HepG2 (cell line): ENCODE data around the gene BCL2L2. TPM values are rescaled to one million over a fixed set of nuclear protein-coding genes. Genes with fewer than 3 reads are reported as not detected.
A peak's percentile ranks its signal among the peaks of the same experiment; 100 is the strongest.

ENCODE experiments used
- AHDC1 ChIP-seq: sonication (generic); formaldehyde crosslinking; IDR thresholded peaks from 2 replicates; pipeline ENCODE4 v1.5.1; 2020; ENCODE audit warnings: mild to moderate bottlenecking, missing genetic modification reagents, borderline replicate concordance
- AKAP8 ChIP-seq: sonication (generic); formaldehyde crosslinking; IDR thresholded peaks from 2 replicates; pipeline ENCODE4 v1.5.1; 2020; ENCODE audit warnings: mild to moderate bottlenecking, missing genetic modification reagents
- CEBPZ ChIP-seq: IDR thresholded peaks from 2 replicates; pipeline ENCODE4 v1.6.1; 2012; ENCODE audit warnings: low read length, improper control_type of control experiment
- CSRNP2 ChIP-seq: sonication (generic); formaldehyde crosslinking; conservative IDR thresholded peaks from 2 replicates; pipeline ENCODE4 v1.8.0; 2022; ENCODE audit warnings: low read depth, missing genetic modification reagents
- GATA4 ChIP-seq: sonication (generic); IDR thresholded peaks from 2 replicates; pipeline ENCODE4 v1.6.1; 2016; ENCODE audit warnings: antibody characterized with exemption, low read depth, borderline replicate concordance
- HINFP ChIP-seq: sonication (generic); formaldehyde crosslinking; IDR thresholded peaks from 2 replicates; pipeline ENCODE4 v1.4.0; 2020; ENCODE audit warnings: low read depth, mild to moderate bottlenecking, missing genetic modification reagents
- RBAK ChIP-seq: sonication (generic); formaldehyde crosslinking; IDR thresholded peaks from 2 replicates; pipeline ENCODE4 v1.5.1; 2020; ENCODE audit warnings: mild to moderate bottlenecking, missing genetic modification reagents
- TAF1 ChIP-seq: sonication (generic); formaldehyde crosslinking; IDR thresholded peaks from 2 replicates; pipeline ENCODE4 v1.4.0; 2020; ENCODE audit warnings: missing genetic modification reagents
- TCF12 ChIP-seq, 2 experiments: fragments of 450-650 bp in 1 of 2; sonication (generic) in 1 of 2; formaldehyde crosslinking in 1 of 2; IDR thresholded peaks; 2 replicates each; pipeline versions ENCODE4 v1.6.1 to v1.8.0; 2017 to 2022; ENCODE audit warnings: antibody characterized with exemption in 1 of 2, mild to moderate bottlenecking in 1 of 2, missing genetic modification reagents in 1 of 2, moderate library complexity in 1 of 2
- ZFAT ChIP-seq: sonication (generic); formaldehyde crosslinking; conservative IDR thresholded peaks from 2 replicates; pipeline ENCODE4 v1.8.1; 2023; ENCODE audit warnings: missing genetic modification reagents, inconsistent platforms
- ZFP90 ChIP-seq: sonication (generic); formaldehyde crosslinking; IDR thresholded peaks from 2 replicates; pipeline ENCODE4 v1.8.0; 2022; ENCODE audit warnings: missing genetic modification reagents, mild to moderate bottlenecking, inconsistent platforms, borderline replicate concordance
- ZMYM3 ChIP-seq: sonication (generic); formaldehyde crosslinking; IDR thresholded peaks from 2 replicates; pipeline ENCODE4 v1.5.1; 2020; ENCODE audit warnings: mild to moderate bottlenecking, missing genetic modification reagents
- ZNF501 ChIP-seq: sonication (generic); formaldehyde crosslinking; IDR thresholded peaks from 2 replicates; pipeline ENCODE4 v1.5.1; 2020; ENCODE audit warnings: mild to moderate bottlenecking, moderate library complexity, missing genetic modification reagents
- ZNF510 ChIP-seq: sonication (generic); formaldehyde crosslinking; IDR thresholded peaks from 2 replicates; pipeline ENCODE4 v1.4.0; 2020; ENCODE audit warnings: low read depth, mild to moderate bottlenecking, missing genetic modification reagents
- ZNF674 ChIP-seq: sonication (generic); formaldehyde crosslinking; IDR thresholded peaks from 2 replicates; pipeline ENCODE4 v1.5.0; 2020; ENCODE audit warnings: low read depth, mild to moderate bottlenecking, missing genetic modification reagents
- polyA plus RNA-seq, 8 experiments: library from polyadenylated mRNA; depleted of rRNA in 3 of 8; stranded (reverse) in 7 of 8; unstranded in 1 of 8; fragments of >200 nt; fragmentation: Illumina TruSeq in 4 of 8; extraction: Trizol in 4 of 8; gene quantifications; 2 replicates each; pipeline versions ENCODE4 v1.2.1 to v1.2.3, GENCODE V29; 2011 to 2016; ENCODE audit warnings: low read depth in 4 of 8, missing spikeins in 1 of 8, mixed read lengths in 1 of 8; ENCODE audit not compliant: insufficient read depth in 1 of 8
- total RNA-seq, 5 experiments: library from RNA; depleted of rRNA; stranded (reverse); fragments of >200 nt; fragmentation: Illumina TruSeq; extraction: Trizol; gene quantifications; 2 replicates each; pipeline ENCODE4 v1.2.3, GENCODE V29; 2016; ENCODE audit warnings: low read depth in 1 of 5

BCL2L2 gene
- total and polyA plus RNA-seq, 2 of the 13 experiments (the other 11 are each of a cell fraction or from before 2014, with no cell fraction given) = 28.1 to 49.8 TPM

GRCh38 chr14:23302290-23303225 is 4.1 kb upstream of the BCL2L2 start, which contains the start of gene PPP1R3E (continued):
- TF ChIP-seq ZMYM3 = peak; percentile 75; the same call in 1 of the 2 replicates
- TF ChIP-seq CSRNP2 (CRISPR knock-in tag) = no peak
- no peak for TF ChIP-seq AHDC1 (CRISPR knock-in tag)
- TF ChIP-seq ZFAT = peak; percentile 29; the same call in 1 of the 2 replicates
- peak; percentile 75 for TF ChIP-seq GATA4
- TF ChIP-seq RBAK (CRISPR knock-in tag) = peak; percentile 68
- TF ChIP-seq TCF12 (IDR thresholded peaks at IDR 0.05) = no peak
- TF ChIP-seq TCF12 (CRISPR knock-in tag; IDR thresholded peaks at IDR 0.05) = peak; percentile 99
- peak; percentile 49; the same call in 1 of the 2 replicates for TF ChIP-seq TAF1 (CRISPR knock-in tag)
- 0 out of 2 replicates have a peak, but pooled peaks have one; percentile 9 for TF ChIP-seq ZNF510
- peak; percentile 99 for TF ChIP-seq ZNF674 (CRISPR knock-in tag)
- peak; percentile 83; the same call in 1 of the 2 replicates for TF ChIP-seq AKAP8 (CRISPR knock-in tag)
- no peak for TF ChIP-seq ZNF501 (CRISPR knock-in tag)
- TF ChIP-seq CEBPZ = no peak
- TF ChIP-seq ZFP90 (CRISPR knock-in tag) = peak; percentile 29
- TF ChIP-seq HINFP (CRISPR knock-in tag) = peak; percentile 62; the same call in 1 of the 2 replicates
